ENCODE results near the gene MGP.

Gene MGP

DNA sequence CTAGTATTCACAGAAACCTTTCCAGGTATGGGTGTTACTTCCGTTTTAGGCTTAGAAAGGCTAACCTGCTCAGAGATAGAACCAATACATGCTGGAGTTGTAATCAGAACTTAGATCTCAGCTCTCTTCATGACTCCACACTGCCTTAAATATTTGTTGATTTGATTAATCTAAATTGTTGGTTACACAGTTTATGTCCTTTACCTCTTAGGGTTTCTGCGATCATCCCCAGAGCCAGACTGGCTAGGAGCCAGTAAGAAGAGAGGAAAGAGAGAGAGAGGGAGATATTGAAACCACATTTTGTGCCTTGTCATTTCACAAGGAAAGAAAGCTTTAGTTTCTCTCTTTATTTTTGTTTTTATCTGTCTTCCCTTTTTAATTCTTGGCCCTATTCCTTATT is 16.8 kb upstream of the MGP start:
- no peak for DNase-seq (ENCODE audit: low spot score)

- DNase-seq (ENCODE audit: low spot score) = no peak
These were observed 15.5 kb upstream of the MGP start for GRCh38 chr12:14901228-14901562.

DNA sequence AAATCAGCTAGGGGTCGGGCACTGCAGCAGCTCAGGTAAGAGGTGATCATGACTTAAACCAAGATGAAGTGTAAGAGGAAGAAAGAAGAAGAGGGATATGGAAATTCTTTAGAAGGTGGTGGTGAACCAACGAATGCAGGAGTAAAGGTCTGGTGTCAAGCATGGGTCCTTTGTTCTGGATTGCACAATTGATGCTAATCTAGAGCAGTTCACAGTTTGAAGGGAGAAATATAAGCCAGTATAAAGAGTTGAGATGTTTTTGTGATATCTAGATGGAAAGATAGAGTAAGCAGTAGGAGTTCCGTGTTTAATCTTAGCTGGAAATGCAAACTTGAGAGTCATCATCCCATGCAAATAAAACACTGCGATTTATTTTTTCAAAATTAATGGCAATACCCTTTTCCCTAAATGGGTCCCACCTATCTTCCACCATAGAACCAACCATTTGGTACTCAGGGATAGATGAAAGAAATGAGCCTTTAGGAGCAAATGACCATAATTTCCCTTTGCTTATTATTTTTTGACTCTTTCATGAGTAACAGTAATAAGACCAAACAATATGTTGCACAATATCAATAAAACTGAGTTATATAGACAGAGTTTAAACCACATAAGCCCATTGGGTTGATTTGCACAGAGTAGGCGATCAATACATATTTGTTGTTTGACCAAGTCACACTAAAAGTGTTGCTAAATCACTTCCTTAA is 15.0 kb upstream of the MGP start:
- DNase-seq (ENCODE audit: low spot score) = no peak

DNA sequence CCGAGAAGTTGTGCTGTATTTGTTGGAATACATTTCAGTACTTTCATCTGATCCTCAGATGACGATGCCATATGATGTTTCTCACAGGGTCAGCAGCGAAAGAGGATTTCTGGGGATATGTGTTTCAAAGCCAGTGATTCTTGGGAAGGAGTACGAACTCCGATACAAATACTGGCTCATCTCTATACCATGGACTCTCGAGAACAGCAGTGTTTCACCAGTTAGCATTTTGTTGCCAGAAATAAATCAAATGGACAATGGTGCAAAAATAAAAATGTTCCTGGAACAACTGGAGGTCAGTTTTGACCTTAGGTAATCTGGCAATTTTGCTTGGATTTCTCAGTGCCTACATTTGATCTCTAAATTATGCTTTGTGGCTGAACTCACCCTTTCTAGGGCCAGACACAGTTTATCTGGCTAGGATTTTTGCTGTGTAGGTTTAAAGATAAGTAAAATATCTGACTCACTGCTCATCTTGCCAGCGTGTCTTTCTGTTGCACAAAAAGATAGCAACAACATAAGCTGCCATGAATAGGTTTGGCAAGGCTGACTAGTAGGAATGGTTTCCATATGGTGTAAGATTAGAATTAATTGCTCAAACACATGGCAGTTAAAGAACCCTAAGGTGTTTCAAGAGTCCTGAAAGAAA is 11.0 kb upstream of the MGP start:
- no peak for DNase-seq (ENCODE audit: low spot score)

- DNase-seq (ENCODE audit: low spot score) = no peak
These were observed 8.0 kb upstream of the MGP start for GRCh38 chr12:14893506-14894250.

DNA sequence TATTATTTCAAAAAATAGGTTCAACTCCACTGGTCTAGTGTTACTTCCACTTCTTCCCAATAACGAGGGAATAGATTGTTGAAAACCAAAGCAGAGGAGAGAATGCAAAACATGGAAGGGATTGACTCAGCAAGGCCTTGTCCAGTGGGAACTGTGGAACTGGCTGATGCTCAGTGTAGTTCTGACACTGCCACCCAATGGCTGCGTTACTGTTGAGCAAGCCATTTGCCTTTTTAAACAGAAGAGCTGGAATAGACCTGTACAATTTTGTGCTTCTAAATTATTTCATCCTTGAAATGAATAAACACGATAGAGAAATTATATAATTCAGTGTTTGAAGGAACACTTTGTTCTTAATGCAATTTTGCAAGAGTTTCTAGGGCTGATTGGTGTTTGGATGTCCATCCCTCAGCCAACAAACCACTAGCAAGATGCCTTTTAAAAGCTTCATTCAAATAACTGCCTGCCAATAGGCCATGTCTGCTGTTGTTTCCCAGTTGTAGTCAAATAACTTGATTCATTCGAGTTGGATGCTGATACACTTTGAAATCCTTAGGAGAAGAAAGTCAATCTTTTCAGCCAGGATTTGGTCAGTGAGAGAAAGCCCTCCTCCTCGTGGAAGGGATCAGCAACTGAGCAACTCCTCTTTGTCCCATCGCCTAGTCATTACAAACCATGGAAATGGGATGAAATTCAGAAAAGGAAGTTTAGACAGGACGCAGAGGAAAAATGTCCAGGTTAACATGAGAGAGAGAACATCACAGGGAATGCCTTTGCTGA is 7.3 kb upstream of the MGP start:
- no peak for DNase-seq (ENCODE audit: low spot score)

DNA sequence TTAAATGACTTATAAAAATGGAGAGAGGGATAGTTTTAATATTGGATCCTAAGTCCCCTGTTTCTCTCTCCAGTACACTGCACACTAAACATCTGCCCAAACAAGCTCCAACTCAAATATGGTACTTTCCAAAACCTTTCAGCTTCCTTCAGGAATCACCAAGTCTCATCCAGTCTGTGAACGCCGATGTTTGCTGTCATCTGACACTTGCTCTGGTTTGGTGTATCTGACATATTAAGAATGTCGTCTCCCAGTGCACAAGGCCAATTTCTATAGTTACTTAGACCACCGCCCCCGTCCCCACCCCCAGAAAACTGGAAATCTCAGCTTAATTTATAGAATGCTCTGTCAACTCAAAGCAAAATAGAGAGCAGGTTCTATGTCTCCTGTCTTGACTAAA is 5.0 kb upstream of the MGP start:
- no peak for DNase-seq (ENCODE audit: low spot score)

DNA sequence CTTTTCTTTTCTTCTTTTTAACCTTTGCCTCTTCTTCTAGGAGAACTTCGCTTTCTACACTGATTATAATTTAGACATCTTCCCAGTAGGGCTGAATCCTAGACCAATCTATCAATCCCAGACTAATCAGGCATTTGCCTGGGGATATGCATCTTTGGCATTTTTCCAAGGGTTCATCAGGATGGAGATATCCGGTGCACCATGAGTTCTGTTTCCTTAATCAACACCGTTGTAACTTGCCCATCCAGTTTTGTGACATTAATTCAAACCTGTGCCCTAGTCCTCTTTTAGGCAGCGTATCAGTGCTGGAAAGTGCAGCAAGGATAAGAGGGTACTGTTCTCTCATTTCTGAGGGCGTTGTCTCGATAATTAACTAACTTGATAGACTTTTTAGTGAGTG is 617 bp upstream of the MGP start:
- no peak for DNase-seq (ENCODE audit: low spot score)

DNA sequence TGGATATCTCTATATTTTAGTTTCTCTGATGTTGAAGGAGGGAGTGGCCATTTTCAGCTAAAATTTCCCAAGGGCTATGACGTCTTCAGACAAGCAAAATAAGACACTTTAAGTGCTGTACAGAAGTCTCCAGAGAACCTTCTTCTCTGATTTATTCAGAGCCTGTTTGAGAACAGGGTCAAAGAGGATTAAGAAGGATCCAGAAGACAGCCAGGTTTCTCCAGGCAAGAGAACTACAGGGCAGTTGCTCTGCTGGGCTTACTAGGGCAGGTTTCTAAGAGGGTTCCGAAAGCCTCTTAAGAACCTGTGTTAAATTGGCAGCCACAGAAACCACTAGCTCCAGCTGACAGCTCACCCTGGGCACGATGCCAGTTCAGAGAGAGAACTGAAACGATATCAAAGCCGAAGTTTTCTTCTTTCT is 1.2 kb downstream of the MGP start:
- DNase-seq (ENCODE audit: low spot score) = peak; percentile 81

DNA sequence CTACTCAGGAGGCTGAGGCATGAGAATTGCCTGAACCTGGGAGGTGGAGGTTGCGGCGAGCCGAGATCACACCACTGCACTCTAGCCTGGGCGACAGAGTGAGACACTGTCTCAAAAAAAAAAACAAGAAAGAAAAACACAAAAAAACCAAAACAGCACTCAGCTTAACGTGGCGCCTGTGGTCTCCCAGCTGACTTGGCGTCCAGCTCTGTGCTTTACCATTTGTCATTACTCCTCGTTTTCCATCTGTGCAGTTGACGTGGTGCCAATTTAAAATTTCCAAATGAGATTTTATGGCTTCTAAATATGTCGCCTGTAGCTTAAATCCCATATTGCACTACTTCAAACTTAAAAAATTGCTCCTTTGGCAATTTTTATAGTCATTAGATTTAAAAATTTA is 2.0 kb downstream of the MGP start:
- no peak for DNase-seq (ENCODE audit: low spot score)

DNA sequence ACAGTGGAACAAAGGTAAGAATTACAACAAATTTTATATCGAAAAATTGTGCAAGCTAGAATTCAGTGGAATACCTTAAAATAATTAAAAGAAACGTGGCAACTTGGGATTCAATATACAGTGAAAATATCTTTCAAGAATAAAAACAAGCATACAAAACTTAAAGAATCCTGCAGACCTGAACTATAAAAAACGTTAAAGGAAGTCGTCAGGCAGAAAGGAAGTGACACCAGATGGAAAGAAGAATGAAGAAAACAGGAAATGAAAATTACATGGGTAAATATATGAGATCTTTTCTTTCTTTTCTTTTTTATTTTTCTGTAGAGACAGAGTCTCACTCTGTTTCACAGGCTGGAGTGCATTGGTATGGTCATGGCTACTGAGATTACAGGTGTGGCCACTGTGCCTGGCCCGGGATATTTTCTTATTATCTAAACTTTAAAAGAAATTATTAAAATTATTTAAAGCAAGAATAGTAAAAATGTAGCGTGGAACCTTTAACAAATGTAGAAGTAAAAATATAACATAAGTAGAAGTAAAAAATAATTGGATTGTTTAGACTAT is 4.7 kb downstream of the MGP start:
- DNase-seq (ENCODE audit: low spot score) = no peak

GRCh38 chr12:14879222-14879933 is 6.3 kb downstream of the MGP start:
- no peak for DNase-seq (ENCODE audit: low spot score)

DNA sequence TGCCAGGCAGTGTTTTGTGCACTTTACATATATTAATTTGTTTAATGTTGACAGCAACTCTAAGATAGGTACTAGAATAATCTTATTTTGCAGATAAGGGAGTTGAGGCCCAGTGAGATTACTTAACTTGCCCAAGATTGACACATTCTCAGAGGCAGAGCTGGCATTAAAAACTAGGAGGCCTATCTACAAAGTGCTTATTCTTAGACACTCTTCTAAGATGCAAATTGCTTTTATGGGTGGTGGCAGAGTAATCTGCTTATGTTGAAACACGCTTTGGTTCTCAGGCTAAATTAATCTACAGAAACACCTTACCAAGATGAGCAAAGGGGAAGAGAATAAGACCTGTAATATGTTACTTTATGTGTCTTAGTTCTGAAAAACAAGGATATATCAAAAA is 7.2 kb downstream of the MGP start:
- DNase-seq (ENCODE audit: low spot score) = no peak

DNA sequence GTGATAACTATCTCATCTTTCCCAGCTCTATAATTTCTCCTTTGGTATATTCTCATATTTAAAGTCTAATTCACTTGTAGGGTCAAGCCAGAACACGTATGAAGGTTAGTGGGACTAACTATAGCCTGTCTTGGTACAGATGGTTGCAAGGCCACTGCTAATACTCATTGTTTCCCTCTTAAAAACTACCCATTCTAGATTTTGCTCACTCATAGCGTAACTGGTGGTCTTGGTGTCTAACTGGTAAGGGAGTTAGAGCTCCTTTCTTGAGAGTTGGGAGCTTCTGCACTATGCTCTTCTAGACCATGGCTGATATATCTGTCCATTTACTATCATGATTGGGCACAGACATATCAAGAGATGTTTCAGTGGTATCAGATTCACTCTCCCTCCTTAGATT is 8.8 kb downstream of the MGP start:
- DNase-seq (ENCODE audit: low spot score) = no peak

GRCh38 chr12:14874882-14875281 is 10.8 kb downstream of the MGP start:
- DNase-seq (ENCODE audit: low spot score) = no peak

- DNase-seq (ENCODE audit: low spot score) = no peak
These were observed 12.0 kb downstream of the MGP start for GRCh38 chr12:14873440-14874185.

- DNase-seq (ENCODE audit: low spot score) = no peak
These were observed 13.8 kb downstream of the MGP start for GRCh38 chr12:14871886-14872285.

GRCh38 chr12:14871247-14871646 is 14.4 kb downstream of the MGP start:
- no peak for DNase-seq (ENCODE audit: low spot score)

DNA sequence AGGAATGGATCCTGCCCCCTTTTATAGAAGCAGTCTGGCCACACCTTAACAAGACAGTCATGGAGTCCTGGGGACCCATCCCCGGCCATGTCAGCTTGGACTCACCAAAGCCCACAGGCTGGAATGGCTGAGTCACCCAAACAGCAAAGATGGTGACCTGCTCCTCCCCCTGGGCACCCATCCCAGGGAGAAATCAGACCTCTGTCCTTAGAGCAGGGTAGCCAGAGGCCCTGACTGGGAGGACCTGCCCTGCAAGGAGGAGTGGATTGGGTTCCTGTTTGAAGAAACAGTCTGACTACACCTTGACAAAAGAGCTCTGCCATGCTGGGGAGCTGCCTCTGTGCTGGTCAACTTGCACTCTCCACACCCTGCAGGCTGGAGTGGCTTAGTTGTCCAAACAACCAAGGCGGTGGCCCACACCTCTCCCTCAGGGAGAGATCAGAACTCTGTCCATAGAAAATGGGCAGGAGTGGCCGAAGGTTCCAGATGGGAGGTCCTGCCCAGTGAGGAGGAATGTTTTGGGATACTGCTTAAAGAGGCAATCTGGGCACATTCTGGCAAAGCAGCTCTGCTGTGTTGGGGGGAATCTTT is 16.6 kb downstream of the MGP start:
- no peak for DNase-seq (ENCODE audit: low spot score)

DNA sequence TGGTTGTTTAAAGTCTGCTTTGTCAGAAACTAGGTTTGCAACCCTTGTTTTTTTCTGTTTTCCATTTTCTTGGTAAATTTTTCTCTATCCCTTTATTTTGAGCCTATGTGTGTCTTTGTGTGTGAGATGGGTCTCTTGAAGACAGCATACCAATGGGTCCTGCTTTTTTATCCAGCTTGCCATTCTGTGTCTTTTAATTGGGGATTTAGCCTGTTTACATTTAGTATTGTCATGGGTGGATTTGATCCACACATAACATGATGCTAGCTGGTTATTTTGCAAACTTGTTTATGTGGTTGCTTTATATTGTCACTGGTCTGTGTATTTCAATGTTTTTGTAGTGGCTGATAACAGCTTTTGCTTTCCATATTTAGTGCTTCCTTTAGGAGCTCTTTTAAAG is 25.2 kb downstream of the MGP start:
- DNase-seq (ENCODE audit: low spot score) = no peak

- no peak for DNase-seq (ENCODE audit: low spot score)
These were observed 27.1 kb downstream of the MGP start for GRCh38 chr12:14858513-14858912.

Data from left forelimb (tissue), 1 donor.